HepG2 (cell line): ENCODE data around the gene TMCC1. TPM values are rescaled to one million over a fixed set of nuclear protein-coding genes. Genes with fewer than 3 reads are reported as not detected.

Experiments
- MED13 ChIP-seq: sonication (generic); formaldehyde crosslinking; IDR thresholded peaks from 2 replicates; pipeline ENCODE4 v1.5.0; 2020; ENCODE audit warnings: missing genetic modification reagents
- NFRKB ChIP-seq: fragments of 450-650 bp; IDR thresholded peaks from 2 replicates; pipeline ENCODE4 v1.6.1; 2017
- NR2F1 ChIP-seq, 2 experiments: fragments of 450-650 bp in 1 of 2; formaldehyde crosslinking in 1 of 2; IDR thresholded peaks; 2 replicates each; pipeline versions ENCODE4 v1.5.0 to v1.6.1; 2016 to 2020; ENCODE audit warnings: mild to moderate bottlenecking in 1 of 2, missing compliant biosample characterization in 1 of 2, missing genetic modification reagents in 1 of 2, moderate library complexity in 1 of 2
- RFX3 ChIP-seq: IDR thresholded peaks from 2 replicates; pipeline ENCODE4 v1.6.1; 2016; ENCODE audit warnings: missing biosample characterization, missing genetic modification reagents
- TEAD2 ChIP-seq: sonication (generic); formaldehyde crosslinking; IDR thresholded peaks from 2 replicates; pipeline ENCODE4 v1.9.0; 2021; ENCODE audit warnings: missing genetic modification reagents
- TP53 ChIP-seq: sonication (generic); formaldehyde crosslinking; conservative IDR thresholded peaks from 2 replicates; pipeline ENCODE4 v1.4.0; 2020; ENCODE audit warnings: missing genetic modification reagents
- ZEB1 ChIP-seq: IDR thresholded peaks from 2 replicates; pipeline ENCODE4 v1.6.1; 2012; ENCODE audit warnings: mild to moderate bottlenecking, low read depth, inconsistent platforms; ENCODE audit not compliant: insufficient replicate concordance
- ZNF333 ChIP-seq: sonication (generic); formaldehyde crosslinking; IDR thresholded peaks from 2 replicates; pipeline ENCODE4 v1.4.0; 2020; ENCODE audit warnings: mild to moderate bottlenecking, missing genetic modification reagents, borderline replicate concordance
- ZNF33B ChIP-seq: sonication (generic); formaldehyde crosslinking; IDR thresholded peaks from 2 replicates; pipeline ENCODE4 v1.5.1; 2020; ENCODE audit warnings: mild to moderate bottlenecking, missing genetic modification reagents
- polyA plus RNA-seq, 8 experiments: library from polyadenylated mRNA; depleted of rRNA in 3 of 8; stranded (reverse) in 7 of 8; unstranded in 1 of 8; fragments of >200 nt; fragmentation: Illumina TruSeq in 4 of 8; extraction: Trizol in 4 of 8; gene quantifications; 2 replicates each; pipeline versions ENCODE4 v1.2.1 to v1.2.3, GENCODE V29; 2011 to 2016; ENCODE audit warnings: low read depth in 4 of 8, missing spikeins in 1 of 8, mixed read lengths in 1 of 8; ENCODE audit not compliant: insufficient read depth in 1 of 8
- total RNA-seq, 5 experiments: library from RNA; depleted of rRNA; stranded (reverse); fragments of >200 nt; fragmentation: Illumina TruSeq; extraction: Trizol; gene quantifications; 2 replicates each; pipeline ENCODE4 v1.2.3, GENCODE V29; 2016; ENCODE audit warnings: low read depth in 1 of 5
- TF ChIP-seq, protein P1 (sequence below): sonication (generic); formaldehyde crosslinking; IDR thresholded peaks from 2 replicates; pipeline ENCODE4 v1.5.0; 2020; ENCODE audit warnings: missing genetic modification reagents, mild to moderate bottlenecking, borderline replicate concordance
- TF ChIP-seq, protein P2 (sequence below): sonication (generic); formaldehyde crosslinking; IDR thresholded peaks from 2 replicates; pipeline ENCODE4 v1.4.0; 2020; ENCODE audit warnings: missing genetic modification reagents
- TF ChIP-seq, protein P3 (sequence below): fragments of 450-650 bp; IDR thresholded peaks from 2 replicates; pipeline ENCODE4 v1.6.1; 2017
- TF ChIP-seq, protein P4 (sequence below): IDR thresholded peaks from 2 replicates; pipeline ENCODE4 v1.6.1; 2016; ENCODE audit warnings: missing compliant biosample characterization, missing genetic modification reagents, borderline replicate concordance
- TF ChIP-seq, protein P5 (sequence below): sonication (generic); formaldehyde crosslinking; IDR thresholded peaks from 2 replicates; pipeline ENCODE4 v1.8.1; 2023; ENCODE audit warnings: mild to moderate bottlenecking, missing genetic modification reagents, borderline replicate concordance
- TF ChIP-seq, protein P6 (sequence below): IDR thresholded peaks from 2 replicates; pipeline ENCODE4 v1.6.1; 2016; ENCODE audit warnings: missing genetic modification reagents, missing compliant biosample characterization
- TF ChIP-seq, protein P7 (sequence below): sonication (generic); formaldehyde crosslinking; IDR thresholded peaks from 2 replicates; pipeline ENCODE4 v1.5.0; 2020; ENCODE audit warnings: mild to moderate bottlenecking, missing genetic modification reagents
- TF ChIP-seq, protein P8 (sequence below): sonication (generic); formaldehyde crosslinking; IDR thresholded peaks from 2 replicates; pipeline ENCODE4 v1.8.0; 2022; ENCODE audit warnings: mild to moderate bottlenecking, missing genetic modification reagents
- TF ChIP-seq, protein P9 (sequence below): sonication (generic); formaldehyde crosslinking; IDR thresholded peaks from 2 replicates; pipeline ENCODE4 v1.5.1; 2020; ENCODE audit warnings: missing genetic modification reagents, mild to moderate bottlenecking, borderline replicate concordance

TMCC1 gene
- total and polyA plus RNA-seq, 2 of the 13 experiments (the other 11 are each of a cell fraction or from before 2014, with no cell fraction given) = 12.1 to 264 TPM

DNA sequence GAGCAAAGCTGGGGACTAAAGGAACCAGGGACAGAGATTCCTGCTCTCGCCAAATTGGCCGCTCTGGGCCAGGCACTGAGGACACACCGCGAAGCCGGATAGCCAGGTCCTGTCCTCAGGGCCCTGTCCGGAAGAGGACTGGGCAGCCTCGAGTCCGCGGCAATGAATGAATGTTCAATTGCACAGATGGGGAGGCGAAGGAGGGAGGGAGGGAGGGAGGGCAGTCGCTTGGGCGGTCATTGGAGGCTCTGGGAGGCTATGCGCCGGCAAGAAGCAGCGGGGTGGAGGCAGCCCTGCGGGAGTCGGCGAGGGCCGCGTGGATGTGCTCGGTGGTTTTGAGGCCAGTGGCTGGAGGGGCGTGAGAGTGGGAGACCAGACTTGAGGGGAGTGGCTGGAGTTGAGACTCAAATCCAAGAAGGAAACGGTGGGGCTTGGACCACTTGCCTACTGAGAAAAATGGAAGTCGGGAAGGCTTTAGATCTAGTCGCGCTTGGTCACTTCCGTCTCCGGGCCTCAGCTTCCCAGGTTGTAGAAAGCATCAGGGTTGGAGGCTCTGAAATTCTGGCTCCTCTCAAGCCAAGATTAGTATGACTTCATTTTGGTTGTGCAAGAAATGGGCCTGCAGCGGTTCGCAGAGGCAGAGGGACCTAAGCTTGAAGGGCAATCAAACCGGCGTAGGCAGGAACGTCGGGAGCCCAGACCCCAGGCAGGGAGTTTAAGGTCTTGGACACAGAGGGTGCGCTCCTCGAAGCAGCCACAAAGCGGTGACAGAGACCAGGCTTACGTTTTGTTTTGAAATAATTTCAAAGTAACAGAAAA, 266.0 kb downstream of the TMCC1 start (continued):
- TF ChIP-seq, protein P1, sequence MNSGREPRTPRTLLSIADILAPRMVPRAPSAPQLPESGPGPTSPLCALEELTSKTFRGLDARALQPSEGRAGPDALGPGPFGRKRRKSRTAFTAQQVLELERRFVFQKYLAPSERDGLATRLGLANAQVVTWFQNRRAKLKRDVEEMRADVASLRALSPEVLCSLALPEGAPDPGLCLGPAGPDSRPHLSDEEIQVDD (CRISPR knock-in tag) = no peak
- TF ChIP-seq NFRKB = no peak
- TF ChIP-seq, protein P2, sequence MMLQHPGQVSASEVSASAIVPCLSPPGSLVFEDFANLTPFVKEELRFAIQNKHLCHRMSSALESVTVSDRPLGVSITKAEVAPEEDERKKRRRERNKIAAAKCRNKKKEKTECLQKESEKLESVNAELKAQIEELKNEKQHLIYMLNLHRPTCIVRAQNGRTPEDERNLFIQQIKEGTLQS = 0 out of 2 replicates have a peak, but pooled peaks have one; percentile 27
- peak; percentile 40; the same call in 1 of the 2 replicates for TF ChIP-seq ZNF333
- TF ChIP-seq, protein P3, sequence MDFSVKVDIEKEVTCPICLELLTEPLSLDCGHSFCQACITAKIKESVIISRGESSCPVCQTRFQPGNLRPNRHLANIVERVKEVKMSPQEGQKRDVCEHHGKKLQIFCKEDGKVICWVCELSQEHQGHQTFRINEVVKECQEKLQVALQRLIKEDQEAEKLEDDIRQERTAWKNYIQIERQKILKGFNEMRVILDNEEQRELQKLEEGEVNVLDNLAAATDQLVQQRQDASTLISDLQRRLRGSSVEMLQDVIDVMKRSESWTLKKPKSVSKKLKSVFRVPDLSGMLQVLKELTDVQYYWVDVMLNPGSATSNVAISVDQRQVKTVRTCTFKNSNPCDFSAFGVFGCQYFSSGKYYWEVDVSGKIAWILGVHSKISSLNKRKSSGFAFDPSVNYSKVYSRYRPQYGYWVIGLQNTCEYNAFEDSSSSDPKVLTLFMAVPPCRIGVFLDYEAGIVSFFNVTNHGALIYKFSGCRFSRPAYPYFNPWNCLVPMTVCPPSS = no peak
- TF ChIP-seq MED13 (CRISPR knock-in tag) = no peak
- TF ChIP-seq, protein P4, sequence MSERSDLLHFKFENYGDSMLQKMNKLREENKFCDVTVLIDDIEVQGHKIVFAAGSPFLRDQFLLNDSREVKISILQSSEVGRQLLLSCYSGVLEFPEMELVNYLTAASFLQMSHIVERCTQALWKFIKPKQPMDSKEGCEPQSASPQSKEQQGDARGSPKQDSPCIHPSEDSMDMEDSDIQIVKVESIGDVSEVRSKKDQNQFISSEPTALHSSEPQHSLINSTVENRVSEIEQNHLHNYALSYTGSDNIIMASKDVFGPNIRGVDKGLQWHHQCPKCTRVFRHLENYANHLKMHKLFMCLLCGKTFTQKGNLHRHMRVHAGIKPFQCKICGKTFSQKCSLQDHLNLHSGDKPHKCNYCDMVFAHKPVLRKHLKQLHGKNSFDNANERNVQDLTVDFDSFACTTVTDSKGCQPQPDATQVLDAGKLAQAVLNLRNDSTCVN (CRISPR knock-in tag) = no peak
- TF ChIP-seq, protein P5, sequence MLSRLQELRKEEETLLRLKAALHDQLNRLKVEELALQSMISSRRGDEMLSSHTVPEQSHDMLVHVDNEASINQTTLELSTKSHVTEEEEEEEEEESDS (CRISPR knock-in tag) = no peak
- TF ChIP-seq, protein P6, sequence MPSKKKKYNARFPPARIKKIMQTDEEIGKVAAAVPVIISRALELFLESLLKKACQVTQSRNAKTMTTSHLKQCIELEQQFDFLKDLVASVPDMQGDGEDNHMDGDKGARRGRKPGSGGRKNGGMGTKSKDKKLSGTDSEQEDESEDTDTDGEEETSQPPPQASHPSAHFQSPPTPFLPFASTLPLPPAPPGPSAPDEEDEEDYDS (CRISPR knock-in tag) = no peak
- TF ChIP-seq NR2F1 (CRISPR knock-in tag; IDR thresholded peaks at IDR 0.05) = no peak; a peak in 1 of 4 replicates
- TF ChIP-seq RFX3 (CRISPR knock-in tag) = no peak
- TF ChIP-seq, protein P7, sequence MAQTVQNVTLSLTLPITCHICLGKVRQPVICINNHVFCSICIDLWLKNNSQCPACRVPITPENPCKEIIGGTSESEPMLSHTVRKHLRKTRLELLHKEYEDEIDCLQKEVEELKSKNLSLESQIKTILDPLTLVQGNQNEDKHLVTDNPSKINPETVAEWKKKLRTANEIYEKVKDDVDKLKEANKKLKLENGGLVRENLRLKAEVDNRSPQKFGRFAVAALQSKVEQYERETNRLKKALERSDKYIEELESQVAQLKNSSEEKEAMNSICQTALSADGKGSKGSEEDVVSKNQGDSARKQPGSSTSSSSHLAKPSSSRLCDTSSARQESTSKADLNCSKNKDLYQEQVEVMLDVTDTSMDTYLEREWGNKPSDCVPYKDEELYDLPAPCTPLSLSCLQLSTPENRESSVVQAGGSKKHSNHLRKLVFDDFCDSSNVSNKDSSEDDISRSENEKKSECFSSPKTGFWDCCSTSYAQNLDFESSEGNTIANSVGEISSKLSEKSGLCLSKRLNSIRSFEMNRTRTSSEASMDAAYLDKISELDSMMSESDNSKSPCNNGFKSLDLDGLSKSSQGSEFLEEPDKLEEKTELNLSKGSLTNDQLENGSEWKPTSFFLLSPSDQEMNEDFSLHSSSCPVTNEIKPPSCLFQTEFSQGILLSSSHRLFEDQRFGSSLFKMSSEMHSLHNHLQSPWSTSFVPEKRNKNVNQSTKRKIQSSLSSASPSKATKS (CRISPR knock-in tag) = no peak
- no peak for TF ChIP-seq ZNF33B
- no peak for TF ChIP-seq TEAD2 (CRISPR knock-in tag)
- TF ChIP-seq TP53 (CRISPR knock-in tag) = no peak
- TF ChIP-seq, protein P8, sequence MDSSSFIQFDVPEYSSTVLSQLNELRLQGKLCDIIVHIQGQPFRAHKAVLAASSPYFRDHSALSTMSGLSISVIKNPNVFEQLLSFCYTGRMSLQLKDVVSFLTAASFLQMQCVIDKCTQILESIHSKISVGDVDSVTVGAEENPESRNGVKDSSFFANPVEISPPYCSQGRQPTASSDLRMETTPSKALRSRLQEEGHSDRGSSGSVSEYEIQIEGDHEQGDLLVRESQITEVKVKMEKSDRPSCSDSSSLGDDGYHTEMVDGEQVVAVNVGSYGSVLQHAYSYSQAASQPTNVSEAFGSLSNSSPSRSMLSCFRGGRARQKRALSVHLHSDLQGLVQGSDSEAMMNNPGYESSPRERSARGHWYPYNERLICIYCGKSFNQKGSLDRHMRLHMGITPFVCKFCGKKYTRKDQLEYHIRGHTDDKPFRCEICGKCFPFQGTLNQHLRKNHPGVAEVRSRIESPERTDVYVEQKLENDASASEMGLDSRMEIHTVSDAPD (CRISPR knock-in tag) = no peak; the same call in 1 of the 2 replicates
- TF ChIP-seq, protein P9, sequence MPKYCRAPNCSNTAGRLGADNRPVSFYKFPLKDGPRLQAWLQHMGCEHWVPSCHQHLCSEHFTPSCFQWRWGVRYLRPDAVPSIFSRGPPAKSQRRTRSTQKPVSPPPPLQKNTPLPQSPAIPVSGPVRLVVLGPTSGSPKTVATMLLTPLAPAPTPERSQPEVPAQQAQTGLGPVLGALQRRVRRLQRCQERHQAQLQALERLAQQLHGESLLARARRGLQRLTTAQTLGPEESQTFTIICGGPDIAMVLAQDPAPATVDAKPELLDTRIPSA (CRISPR knock-in tag) = no peak
- no peak for TF ChIP-seq ZEB1
